ENCODE data around the gene PIF1.

PIF1 gene

GRCh38 chr15:64774629-64775493 lies 50.6 kb downstream of the PIF1 start:
- no peak for DNase-seq (ENCODE audit: low read depth)

GRCh38 chr15:64774037-64774628 lies 51.3 kb downstream of the PIF1 start:
- no peak for DNase-seq (ENCODE audit: low read depth)

GRCh38 chr15:64773606-64774005 lies 51.8 kb downstream of the PIF1 start:
- DNase-seq (ENCODE audit: low read depth): no peak

GRCh38 chr15:64772964-64773363 lies 52.5 kb downstream of the PIF1 start:
- DNase-seq (ENCODE audit: low read depth): no peak

GRCh38 chr15:64772488-64772887 lies 53.0 kb downstream of the PIF1 start:
- DNase-seq (ENCODE audit: low read depth): no peak

- DNase-seq (ENCODE audit: low read depth): no peak
These were observed 54.8 kb downstream of the PIF1 start for GRCh38 chr15:64770626-64771025.

GRCh38 chr15:64767203-64767602 lies 58.2 kb downstream of the PIF1 start:
- DNase-seq (ENCODE audit: low read depth): no peak

GRCh38 chr15:64766058-64766457 lies 59.4 kb downstream of the PIF1 start:
- DNase-seq (ENCODE audit: low read depth): no peak

All from GM04504 (cell line).